ENCODE data around the gene PPEF1. TPM values are rescaled to one million over a fixed set of nuclear protein-coding genes. Genes with fewer than 3 reads are reported as not detected.
A peak's percentile ranks its signal among the peaks of the same experiment; 100 is the strongest.
"Not testable (repeated sequence)": the region's sequence is repeated elsewhere in the genome, so short reads cannot be mapped to it uniquely, and the experiment has no call there.

PPEF1 gene
- total RNA-seq, 1 donor from 2014 or later: not detected

DNA sequence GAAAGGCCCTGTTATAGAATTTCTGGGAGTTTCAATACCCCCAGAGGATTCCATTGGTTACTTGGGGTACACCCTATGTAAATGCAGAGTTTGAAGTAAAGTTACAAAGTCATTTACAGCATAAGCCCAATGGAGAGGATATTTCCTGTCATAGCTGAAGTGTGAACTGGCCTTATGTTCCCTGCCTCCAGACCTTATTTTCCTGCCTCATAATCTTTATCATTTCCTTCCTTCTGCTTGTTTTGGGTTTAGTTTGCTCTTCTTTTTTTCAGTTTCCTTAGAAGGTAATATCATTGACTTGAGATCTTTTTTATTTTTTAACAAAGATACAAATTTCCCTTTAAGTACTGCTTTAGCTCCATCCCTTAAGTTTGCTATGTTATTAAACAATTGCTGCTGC, 85.4 kb downstream of the PPEF1 start:
- DNase-seq (ENCODE audit: low read depth in 2 of 2): peak in 1 of 2 donors; percentile 33

DNA sequence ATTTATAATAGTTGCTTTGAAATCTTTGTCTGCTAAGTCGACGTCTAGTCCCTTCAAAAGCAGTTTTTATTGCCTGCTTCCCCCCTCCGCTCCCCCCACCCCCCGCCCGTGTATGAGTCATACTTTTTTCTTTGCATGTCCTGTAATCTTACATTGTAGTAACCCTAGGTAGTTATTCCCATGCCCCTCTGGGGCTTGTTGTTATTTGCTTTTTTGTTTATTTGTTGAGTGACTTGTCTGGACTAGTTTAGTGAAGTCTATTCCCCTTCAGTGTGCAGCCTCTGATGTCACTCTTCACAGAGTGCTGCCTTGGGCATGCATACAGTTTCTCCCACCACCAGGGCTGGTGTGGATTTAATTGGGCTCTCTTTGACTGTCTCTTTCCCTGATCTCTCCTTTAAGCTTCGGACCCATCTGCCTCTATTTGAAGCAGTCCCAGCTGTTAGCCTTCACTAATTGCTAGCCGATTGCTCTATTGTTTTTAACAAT, 86.2 kb downstream of the PPEF1 start:
- peak in 1 of 2 donors; percentile 48 for DNase-seq (ENCODE audit: low read depth in 2 of 2)

DNA sequence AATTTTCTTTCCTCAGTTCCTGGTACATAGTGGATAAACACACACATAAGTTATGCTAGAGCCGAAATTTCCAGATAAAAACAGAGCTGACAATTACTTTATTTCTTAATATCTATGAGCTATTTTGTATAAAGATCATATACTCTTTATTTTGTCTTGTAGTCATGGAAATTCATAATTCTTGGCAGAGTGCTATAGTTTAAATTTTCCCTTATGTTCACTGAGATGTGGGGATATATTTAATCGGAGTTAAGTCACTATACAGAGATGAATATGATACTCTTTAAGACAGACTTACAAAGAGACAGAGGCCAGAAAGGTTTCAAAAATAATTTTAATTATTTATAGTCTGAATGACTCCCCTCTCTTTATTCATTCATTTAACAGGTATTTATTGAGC, 89.7 kb downstream of the PPEF1 start:
- DNase-seq (ENCODE audit: low read depth in 2 of 2): no peak

DNA sequence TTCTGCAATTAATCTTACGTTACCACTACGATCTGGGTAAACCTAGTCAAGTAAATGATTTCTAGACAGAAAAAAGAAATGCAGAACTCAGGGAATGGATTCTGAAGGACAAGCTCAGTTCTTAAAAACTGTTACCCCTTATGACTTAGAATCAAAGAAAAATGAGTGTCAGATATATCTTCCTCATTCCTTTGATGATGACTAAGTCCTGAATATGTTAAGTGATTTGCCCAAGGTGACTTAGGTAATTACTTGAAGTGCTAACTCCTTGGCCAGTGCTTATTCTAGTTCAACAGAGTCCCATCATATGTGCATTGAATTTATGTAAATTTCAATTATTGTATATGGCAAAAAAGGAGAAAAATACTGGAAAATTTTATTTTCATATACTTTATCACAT, 92.5 kb downstream of the PPEF1 start:
- no peak for DNase-seq (ENCODE audit: low read depth in 2 of 2)

DNA sequence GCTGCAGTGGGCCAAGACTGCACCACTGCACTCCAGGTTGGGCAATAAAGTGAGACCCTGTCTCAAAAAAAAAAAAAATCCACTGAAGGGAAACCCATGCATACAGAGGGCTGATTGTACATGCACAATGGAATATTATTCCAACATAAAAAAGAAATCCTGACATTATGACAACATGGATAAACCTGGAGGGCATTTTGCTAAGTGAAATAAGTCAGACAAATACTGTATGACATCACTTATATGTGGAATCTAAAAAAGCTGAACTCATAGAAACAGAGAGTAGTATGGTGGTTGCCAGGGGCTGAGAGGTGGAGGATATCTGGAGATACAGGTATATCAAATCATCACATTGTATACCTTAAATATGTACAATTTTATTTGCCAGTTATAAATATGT, 102.2 kb downstream of the PPEF1 start:
- no peak for DNase-seq (ENCODE audit: low read depth in 2 of 2)

DNA sequence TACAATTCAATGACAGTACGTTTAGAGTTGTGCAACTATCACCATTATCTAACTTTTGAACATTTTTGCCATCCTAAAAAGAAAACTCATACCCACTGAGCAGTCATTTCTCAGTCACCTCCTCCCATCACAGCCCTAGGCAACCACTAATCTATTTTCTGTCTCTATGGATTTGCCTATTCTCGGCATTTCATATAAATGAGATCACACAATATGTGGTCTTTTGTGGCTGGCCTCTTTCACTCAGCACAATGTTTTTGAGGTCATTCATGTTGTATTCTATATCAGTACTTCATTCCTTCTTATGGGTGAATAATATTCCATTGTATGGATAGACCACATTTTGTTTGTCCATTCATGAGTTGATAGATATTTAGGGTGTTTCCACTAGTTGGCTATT, 103.0 kb downstream of the PPEF1 start:
- no peak for DNase-seq (ENCODE audit: low read depth in 2 of 2)

DNA sequence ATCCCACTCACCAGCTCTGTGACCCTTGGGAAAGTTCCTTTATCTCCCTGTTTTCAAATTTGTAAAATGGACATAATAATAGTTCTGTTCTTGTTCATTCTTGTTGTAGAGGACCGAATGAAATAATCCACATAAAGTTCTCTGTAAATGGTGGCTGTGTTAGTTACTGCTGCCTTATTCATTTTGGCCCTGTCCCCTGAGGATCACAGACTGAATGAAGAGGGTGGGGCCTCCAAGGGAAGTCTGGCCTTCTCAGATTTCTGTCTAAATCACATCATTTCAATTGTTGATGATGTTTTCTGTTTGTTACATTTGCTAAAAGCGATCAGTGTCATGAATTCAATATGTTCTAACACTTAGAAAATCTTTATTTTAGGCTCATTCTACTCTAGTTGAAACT, 117.9 kb downstream of the PPEF1 start:
- no peak for DNase-seq (ENCODE audit: low read depth in 2 of 2)

DNA sequence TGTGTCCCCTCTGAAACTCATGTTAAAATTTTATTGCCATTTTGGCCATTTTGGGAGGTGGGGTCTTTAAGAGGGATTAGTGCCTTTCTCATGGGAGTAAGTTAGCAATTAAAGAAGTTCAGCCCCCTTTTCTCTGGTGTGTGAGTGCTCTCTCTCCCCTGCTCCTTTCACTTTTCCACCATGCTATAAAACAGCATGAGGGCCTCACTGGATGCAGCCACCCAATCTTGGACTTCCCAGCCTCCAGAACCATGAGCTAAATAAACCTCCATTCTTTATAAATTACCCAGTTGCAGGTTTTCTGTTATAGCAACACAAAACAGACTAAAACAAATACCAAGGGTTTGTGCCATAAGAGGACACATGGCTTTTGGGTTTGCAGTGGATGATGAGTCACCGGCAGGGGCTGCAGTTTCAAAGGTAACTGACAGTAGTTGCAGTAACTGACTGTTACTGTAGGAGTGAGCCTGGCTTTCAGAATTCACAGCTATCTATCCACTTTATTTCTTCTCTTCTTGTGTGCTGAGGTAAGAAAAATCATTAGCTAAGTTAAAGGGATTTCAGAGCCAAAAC, 121.5 kb downstream of the PPEF1 start:
- DNase-seq (ENCODE audit: low read depth in 2 of 2): no peak

DNA sequence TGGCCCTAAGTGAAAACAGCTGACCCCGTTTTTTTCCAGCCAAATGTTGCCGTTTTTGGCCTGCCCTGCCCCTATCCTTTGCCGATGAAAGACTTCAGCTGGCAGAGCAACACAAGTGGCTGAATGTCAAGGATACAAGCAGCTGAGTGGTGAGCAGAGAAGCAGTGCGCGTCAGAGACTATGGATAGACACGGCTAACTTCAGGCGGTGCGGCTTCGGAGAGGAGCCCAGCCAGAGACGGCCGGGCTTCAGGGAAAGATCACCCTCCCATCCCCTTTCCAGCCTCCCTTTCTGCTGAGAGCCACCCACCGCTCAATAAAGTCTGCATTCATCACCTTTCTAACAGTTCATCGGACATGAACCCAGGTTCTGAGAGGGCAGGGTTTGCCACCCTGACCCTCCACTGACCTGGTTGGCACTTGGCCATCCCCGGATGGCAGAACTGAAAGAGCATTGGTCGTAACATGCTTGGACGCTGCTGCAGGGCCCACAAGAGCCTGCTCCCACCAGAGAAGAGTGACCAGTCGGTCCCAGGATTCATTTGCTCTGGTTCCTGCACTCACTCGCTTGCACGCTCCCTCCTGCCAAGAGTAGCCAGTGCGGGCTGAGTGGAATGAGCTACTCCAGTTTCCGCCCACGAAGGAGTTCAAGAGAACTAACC, 125.8 kb downstream of the PPEF1 start:
- no peak for DNase-seq (ENCODE audit: low read depth in 2 of 2)

DNA sequence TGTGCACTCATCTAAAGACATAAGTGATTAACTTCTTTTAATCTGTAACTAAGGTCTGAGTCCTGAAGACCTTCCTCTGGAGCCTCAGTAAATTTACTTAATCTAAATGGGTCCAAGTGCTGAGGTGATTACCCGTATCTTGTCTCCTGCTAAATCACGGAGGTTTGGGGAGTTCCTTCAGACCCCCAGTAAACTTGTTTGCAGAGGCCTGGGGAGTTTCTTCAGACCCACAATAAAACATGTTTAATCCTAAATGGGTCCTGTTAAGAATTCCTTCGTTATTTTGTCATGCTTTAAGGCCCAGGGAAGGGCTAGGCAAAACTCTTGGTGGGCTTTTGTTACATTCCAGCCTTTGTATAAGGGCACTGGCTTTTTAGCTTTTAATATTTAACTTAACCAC, 140.5 kb downstream of the PPEF1 start:
- not testable (repeated sequence) for DNase-seq (ENCODE audit: low read depth in 2 of 2)

DNA sequence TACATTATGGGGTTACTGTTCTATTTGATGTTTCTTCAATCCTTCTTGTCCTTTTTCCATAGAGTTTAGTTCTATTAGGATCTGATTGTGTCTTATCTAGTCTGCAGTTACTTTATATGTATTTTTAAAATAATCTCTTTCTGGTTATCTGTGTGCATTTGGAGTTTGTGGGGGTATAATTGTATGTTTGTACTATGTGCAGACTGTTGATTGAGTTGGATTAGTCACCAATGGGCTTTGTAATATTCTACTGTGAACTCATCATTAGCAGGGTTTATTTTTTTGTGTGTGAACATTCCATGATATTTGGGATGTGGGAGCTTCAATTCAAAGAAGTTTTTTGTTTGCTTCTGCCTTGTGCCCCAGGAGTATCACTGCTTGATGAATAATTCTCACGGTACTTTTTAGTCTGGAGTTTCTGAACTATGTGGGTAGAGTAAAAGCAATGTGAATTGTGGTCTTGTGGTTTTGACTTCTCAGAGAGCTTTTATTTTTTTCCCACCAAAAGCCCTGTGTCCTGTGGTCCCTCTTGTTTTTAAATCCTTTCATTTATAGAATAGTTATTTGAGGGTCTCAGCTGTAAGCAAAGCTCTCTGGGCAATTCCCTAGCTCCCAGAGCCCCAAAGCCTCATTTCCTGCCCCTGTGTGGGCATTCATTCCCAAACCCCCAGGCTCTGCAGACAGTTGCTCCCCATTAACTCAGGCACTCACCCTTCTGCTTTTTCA, 148.6 kb downstream of the PPEF1 start:
- DNase-seq (ENCODE audit: low read depth in 2 of 2): no peak

DNA sequence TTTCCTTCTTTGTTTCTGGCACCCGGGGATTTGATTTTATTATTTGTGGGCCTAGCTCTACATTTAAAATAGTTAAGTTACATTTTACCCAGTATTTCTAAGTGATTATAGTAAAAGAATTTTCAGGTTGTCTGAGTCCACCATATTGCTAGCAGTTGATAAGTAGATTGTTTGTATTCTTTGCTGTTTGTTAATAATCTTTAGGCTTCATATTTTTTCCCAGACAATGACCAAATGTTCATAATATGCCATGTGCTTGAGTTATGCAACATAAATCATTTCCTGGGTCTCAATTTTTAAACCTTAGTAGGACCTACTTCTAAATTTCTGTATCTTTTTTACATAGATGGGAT, 149.2 kb downstream of the PPEF1 start:
- DNase-seq (ENCODE audit: low read depth in 2 of 2): no peak

DNA sequence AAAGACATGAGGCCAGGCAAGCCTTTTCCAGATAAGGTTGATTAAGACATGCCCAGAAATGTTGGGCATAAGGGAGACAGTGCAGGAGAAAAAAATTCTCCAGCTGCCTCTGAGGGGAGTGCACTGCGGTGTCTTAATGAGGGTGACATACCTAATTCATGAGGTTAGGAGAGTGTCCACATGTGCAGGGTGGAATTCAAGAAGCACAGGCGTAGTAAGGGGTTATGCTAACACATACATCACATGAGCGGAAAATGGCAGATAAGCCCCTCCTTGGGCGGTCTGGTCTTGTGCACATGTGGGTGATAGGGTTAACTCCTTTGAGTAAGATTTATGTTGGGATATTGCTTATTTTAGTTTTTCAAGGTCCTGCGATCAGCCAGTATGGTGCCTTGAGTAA, 154.1 kb downstream of the PPEF1 start:
- no peak for DNase-seq (ENCODE audit: low read depth in 2 of 2)

DNA sequence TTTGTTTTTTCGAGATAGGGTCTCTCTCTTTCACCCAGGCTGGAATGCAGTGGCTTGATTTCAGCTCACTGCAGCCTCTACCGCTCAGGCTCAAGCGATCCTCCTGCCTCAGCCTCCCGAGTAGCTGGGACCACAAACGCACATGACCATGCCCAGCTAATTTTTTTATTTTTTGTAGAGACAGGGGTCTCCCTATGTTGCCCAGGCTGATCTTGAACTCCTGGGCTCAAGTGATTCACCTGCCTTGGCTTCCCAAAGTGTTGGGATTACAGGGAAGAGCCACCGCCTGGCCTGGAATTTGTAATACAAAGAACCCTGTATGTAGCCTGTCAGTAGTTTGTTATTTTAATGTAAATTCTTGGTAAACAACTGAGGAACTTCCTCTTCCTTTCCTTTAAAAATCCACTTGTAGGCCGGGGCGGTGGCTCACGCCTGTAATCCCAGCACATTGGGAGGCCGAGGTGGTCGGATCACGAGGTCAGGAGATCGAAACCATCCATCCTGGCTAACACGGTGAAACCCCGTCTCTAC, 157.0 kb downstream of the PPEF1 start:
- DNase-seq (ENCODE audit: low read depth in 2 of 2): no peak

DNA sequence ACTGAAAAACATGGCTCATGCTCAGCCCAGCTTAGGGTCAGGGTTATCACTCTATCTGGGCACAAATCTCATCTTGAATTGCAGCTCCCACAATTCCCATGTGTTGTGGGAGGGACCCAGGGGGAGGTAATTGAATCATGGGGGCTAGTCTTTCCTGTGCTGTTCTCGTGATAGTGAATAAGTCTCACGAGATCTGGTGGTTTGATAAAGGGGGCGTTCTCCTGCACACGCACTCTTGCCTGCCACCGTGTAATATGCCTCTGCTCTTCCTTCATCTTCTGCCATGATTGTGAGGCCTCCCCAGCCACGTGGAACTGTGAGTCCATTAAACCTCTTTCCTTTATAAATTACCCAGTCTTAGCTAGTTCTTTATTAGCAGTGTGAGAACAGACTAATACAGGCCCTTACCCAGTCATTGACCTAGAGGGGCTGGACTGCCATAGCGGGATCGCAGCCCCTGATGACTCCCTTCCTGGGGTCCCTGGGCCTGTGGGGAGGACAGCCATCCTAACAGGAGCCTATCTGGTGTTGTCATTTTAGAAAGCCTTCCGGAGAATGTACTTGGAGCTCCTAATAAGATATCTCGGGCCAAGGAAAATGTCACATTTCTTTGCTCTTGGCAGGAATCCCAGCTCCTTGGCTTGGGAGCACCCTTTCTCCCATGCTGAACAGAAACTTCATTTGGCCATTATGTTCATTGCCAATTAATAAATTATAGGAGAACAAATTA, 163.9 kb downstream of the PPEF1 start:
- DNase-seq (ENCODE audit: low read depth in 2 of 2): no peak

DNA sequence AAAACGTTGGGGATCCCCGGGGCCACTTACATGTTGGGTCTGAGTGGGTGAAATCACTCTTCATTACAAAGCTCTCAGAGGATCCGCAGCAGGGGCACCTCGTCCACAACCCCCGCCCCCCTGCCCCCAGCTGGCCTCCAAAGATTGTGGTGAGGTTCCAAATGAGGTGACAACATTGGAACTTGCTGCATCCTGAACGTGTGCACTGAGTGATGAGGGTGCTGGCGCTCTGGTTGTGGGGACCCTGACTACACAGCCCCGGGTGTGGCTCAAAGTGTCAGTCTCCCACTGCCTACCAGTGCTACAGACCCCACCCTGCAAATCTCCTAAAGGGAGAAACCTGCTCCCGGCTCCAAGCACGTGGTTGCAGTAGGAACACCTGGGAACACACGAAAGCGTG, 164.5 kb downstream of the PPEF1 start:
- no peak for DNase-seq (ENCODE audit: low read depth in 2 of 2)

DNA sequence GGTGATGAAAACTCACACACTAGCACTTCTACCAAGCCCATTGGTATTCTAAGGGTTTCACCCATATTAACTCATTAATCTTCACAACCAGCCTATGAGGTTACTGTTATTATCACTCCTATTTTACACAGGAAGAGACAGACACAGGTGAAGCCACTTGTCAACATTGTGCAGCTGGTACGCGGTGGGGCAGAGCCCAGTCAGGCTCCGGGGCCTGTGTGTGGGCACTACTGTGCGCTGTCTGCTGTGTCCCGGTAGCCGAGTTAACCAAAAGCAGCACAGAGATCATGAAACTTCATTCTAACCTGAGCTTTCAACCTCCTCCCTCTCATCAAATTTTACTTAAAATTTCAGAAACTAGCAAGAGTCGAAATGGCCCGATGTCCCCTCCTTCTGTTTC, 165.2 kb downstream of the PPEF1 start:
- no peak for DNase-seq (ENCODE audit: low read depth in 2 of 2)

DNA sequence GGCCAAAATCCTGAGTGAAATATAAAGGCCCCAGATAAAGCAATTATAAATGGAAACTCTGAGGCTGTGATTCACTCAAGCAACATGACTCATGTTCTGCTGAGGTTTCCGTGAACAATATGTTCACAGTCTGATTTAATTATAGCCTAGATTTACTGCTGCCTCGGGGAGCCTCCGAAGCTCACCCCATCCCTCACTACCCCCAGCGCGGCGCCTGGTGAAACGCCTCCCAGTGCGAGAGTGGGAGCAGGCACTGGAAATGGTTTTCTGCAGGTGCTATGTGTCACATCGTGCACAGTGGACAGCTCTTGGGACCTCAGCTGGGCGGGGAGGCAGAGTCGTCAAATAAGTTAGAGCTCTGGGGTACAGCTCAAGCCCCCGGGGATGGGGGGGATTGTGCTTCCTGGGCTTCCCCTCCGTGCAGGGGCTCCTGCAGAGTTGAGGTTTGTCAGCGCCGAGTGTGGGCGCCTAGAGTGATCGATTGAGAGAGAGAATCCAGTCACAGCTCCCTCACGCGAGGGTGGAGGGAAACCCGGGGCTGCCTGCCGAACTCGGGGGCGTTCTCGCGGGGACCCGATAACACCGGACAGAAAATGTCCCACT, 165.8 kb downstream of the PPEF1 start:
- DNase-seq (ENCODE audit: low read depth in 2 of 2): peak in 1 of 2 donors; percentile 59

DNA sequence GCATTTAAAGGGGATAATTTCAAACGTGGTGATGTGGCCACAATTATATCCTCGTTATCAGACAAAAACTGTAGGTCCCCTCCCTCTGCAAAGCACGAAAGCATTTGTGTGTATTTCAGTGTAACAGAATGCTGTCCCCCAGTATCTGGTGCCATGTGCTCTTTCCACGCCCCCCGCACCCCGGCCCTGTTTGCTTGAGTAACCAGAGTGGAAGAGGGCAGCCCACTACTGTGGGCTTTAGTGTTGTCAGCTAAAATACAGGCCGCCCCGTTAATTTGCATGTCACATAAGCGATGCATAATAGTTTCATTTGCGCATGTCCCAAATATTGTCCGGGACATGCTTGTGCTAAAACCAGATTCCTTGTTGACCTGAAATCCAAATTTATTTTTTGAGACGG, 166.4 kb downstream of the PPEF1 start:
- DNase-seq (ENCODE audit: low read depth in 2 of 2): no peak

DNA sequence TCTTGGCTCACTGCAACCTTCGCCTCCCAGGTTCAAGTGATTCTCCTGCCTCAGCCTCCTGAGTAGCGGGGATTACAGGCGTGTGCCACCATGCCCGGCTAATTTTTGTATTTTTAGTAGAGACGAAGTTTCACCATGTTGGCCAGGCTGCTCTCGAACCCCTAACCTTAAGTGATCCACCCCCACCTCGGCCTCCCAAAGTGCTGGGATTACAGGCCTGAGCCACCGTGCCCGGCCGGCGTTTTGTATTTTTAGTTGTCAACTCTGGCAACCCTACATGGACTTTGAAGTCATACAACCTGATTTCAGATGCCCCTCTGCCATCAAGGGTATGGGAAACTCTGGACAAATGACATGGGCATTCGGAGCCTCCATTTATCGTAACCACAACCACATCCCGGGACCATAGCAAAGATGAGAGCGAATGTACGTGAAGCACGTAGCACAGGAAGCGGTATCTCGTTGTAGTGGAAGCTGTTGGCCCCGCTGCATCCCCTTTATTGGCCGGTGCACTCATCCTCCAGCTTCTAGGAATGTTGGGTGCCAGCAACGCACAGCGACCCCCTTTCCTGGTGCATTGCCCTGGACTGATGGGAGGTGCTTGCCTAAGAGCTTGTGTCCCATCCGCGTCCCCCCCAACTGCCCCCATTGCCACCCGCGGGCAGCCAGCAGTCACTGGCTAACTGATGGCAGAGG, 167.3 kb downstream of the PPEF1 start:
- DNase-seq (ENCODE audit: low read depth in 2 of 2): no peak

DNA sequence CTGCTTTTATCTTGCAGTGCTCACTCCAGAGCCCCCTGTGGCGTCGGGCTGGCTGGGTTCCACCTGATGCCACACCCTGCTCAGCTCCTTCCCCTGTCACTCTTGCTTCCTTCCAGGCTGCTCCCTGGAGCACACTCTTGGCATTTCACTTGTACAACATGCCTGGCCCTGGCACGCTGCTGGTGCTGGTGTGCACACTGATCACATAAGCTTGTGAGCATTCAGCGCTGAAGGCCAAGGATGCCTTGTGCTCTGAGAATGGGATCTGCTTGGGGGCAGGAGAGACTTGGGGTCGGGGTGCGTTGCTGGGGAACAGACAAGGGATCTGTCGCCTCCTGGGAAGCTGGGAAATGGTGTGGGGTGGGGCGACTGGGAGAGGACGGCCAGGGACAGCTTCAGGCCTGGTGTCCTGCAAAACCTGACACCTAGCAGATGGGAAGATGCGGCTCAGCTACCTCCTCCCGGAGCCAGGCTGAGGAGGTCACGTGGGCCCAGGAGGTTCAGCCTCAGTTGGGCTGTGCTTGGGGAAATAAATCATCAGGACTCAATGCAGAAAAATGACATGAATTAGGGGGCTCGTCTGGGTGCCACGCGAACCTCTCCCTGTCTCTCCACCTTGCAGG, 167.9 kb downstream of the PPEF1 start:
- no peak for DNase-seq (ENCODE audit: low read depth in 2 of 2)

All from dermis microvascular lymphatic vessel endothelial cell (primary cell).